ENCODE measurements around the gene ARMC5. TPM values are rescaled to one million over a fixed set of nuclear protein-coding genes. Genes with fewer than 3 reads are reported as not detected.
A peak's percentile ranks its signal among the peaks of the same experiment; 100 is the strongest.

Gene ARMC5
- total RNA-seq, 4 donors from 2014 or later, result 6.6 to 11.6 (median 9.1) TPM

- DNase-seq (ENCODE audit: low spot score in 2 of 2), result peak; percentile 40 to 44
- H3K4me1 ChIP-seq, result peaks cover 0 to 48% (median 12%) of the 10 kb centered on the region in 4 donors
- peak within 1 kb of the TSS; percentile 52 to 83 (median 65) for H3K4me3 ChIP-seq
- no peak for TF ChIP-seq EP300 (IDR thresholded peaks at IDR 0.05)
- no peak for TF ChIP-seq POLR2A (IDR thresholded peaks at IDR 0.05)
- TF ChIP-seq CTCF (IDR thresholded peaks at IDR 0.05), result no peak
- no peaks in the 10 kb centered on the region for H3K9me3 ChIP-seq
- peaks cover 0 to 43% (median 4%) of the 10 kb centered on the region in 3 donors for H3K36me3 ChIP-seq
- no peaks in the 10 kb centered on the region for H3K27me3 ChIP-seq
- WGBS, 2 donors, result 0 to 1% methylated on average over 33 to 46 of the region's 63 CpGs
- peak within 1 kb of the TSS; percentile 88 to 98 (median 96) for H3K27ac ChIP-seq
Measured at GRCh38 chr16:31471875-31472708, 12.8 kb downstream of the ARMC5 start, which contains the start of gene TGFB1I1. TGFB1I1 (plus strand) TSS chr16:31472152; CDS start chr16:31472189, 37 bp downstream.

GRCh38 chr16:31472709-31473203 lies 13.5 kb downstream of the ARMC5 start:
- DNase-seq (ENCODE audit: low spot score in 2 of 2), result peak; percentile 83 to 84
- Histone ChIP-seq H3K4me3 (peak overlapping the region; percentile 52 to 83 (median 65)), H3K4me1 (peaks cover 0 to 52% (median 12%) of the 10 kb centered on the region in 4 donors), H3K27me3 (no peaks in the 10 kb centered on the region), H3K36me3 (peaks cover 0 to 46% (median 4%) of the 10 kb centered on the region in 3 donors), H3K9me3 (no peaks in the 10 kb centered on the region), H3K27ac (peak overlapping the region; percentile 88 to 98 (median 96))
- WGBS, 2 donors, result 15 to 25% methylated on average over 20 of the region's 20 CpGs
- peak in 1 of 2 donors; percentile 72 for TF ChIP-seq EP300 (IDR thresholded peaks at IDR 0.05)
- peak; percentile 55 to 89 (median 84) for TF ChIP-seq CTCF (IDR thresholded peaks at IDR 0.05)
- TF ChIP-seq POLR2A (IDR thresholded peaks at IDR 0.05), result peak in 1 of 2 donors; percentile 32

GRCh38 chr16:31473264-31473984 lies 14.1 kb downstream of the ARMC5 start:
- Histone ChIP-seq H3K36me3 (peaks cover 0 to 53% (median 4%) of the 10 kb centered on the region in 3 donors), H3K4me1 (peaks cover 0 to 52% (median 12%) of the 10 kb centered on the region in 4 donors), H3K27me3 (no peaks in the 10 kb centered on the region), H3K27ac (peak overlapping the region; percentile 88 to 98 (median 96)), H3K4me3 (peak overlapping the region in 1 of 4 donors; percentile 83), H3K9me3 (no peaks in the 10 kb centered on the region)
- WGBS, 2 donors, result 83% methylated on average over 16 to 17 of the region's 17 CpGs
- no peak for TF ChIP-seq EP300 (IDR thresholded peaks at IDR 0.05)
- TF ChIP-seq POLR2A (IDR thresholded peaks at IDR 0.05), result no peak
- TF ChIP-seq CTCF (IDR thresholded peaks at IDR 0.05), result no peak
- no peak for DNase-seq (ENCODE audit: low spot score in 2 of 2)

GRCh38 chr16:31474173-31474714 lies 14.9 kb downstream of the ARMC5 start:
- H3K27me3 ChIP-seq, result no peaks in the 10 kb centered on the region
- H3K27ac ChIP-seq, result no peak overlapping the region
- peaks cover 0 to 60% (median 4%) of the 10 kb centered on the region in 3 donors for H3K36me3 ChIP-seq
- WGBS, 2 donors, result 74 to 84% methylated on average over 12 of the region's 12 CpGs
- DNase-seq (ENCODE audit: low spot score in 2 of 2), result no peak
- peaks cover 0 to 52% (median 12%) of the 10 kb centered on the region in 4 donors for H3K4me1 ChIP-seq
- TF ChIP-seq EP300 (IDR thresholded peaks at IDR 0.05) (no peak), POLR2A (IDR thresholded peaks at IDR 0.05) (no peak), CTCF (IDR thresholded peaks at IDR 0.05) (no peak)
- H3K4me3 ChIP-seq, result no peak overlapping the region
- no peaks in the 10 kb centered on the region for H3K9me3 ChIP-seq
